ENCODE data around the gene PNRC2.
"Not testable (repeated sequence)": the region's sequence is repeated elsewhere in the genome, so short reads cannot be mapped to it uniquely, and the experiment has no call there.

The PNRC2 gene

DNA sequence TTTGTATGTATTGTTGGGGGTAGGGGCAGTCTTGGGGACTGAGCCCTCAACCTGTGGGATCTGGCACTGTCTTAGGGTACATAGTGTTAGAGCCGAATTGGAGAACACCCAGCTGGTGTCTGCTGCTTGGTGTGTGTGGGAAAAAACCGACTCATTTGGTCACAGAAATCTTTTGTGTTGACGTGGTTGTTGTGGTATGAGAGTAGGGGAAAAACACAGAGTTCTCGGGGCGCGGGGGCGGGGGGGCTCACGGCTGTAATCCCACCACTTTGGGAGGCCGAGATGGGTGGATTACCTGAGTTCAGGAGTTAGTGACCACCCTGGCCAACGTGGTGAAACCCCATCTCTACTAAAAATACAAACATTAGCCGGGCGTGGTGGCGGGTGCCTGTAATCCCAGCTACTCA lies 35.8 kb downstream of the PNRC2 start:
- DNase-seq = no peak

DNA sequence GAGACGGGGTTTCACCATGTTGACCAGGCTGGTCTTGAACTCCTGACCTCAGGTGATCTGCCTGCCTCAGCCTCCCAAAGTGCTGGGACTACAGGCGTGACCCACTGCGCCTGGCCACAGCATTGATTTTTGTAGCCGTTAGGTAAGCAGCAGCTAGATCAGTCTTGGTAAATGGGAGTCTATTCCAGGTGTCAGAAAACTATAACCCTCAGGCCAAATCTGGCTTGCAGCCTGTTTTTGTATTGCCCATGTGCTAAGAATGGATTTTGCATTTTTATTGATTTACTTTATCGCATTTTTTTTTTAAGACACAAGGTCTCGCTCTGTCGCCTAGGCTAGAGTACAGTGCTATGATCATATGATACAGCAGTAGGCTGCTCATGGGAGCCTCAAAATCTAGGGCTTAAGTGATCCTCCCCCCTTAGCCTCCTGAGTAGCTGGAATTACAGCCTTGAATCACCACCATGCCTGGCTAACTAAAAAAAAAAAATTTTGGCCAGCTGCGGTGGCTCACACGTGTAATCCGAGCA lies 37.1 kb downstream of the PNRC2 start:
- no peak for DNase-seq

DNA sequence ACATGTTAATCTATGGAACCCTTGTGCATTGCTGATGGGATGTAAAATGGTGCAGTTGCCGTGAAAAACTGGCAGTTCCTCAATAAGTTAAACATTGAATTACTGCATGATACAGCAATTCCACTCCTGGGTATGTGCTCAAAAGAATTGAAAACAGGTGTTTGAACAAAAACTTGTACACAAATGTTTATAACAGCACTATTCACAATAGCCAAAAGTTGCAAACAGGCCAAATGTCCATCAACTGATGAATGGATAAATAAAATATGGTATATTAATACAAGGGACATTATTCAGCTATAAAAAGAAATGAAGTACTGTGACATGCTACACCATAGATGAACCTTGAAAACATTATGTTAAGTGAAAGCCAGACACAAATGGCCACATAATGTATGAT lies 38.2 kb downstream of the PNRC2 start:
- DNase-seq = no peak

DNA sequence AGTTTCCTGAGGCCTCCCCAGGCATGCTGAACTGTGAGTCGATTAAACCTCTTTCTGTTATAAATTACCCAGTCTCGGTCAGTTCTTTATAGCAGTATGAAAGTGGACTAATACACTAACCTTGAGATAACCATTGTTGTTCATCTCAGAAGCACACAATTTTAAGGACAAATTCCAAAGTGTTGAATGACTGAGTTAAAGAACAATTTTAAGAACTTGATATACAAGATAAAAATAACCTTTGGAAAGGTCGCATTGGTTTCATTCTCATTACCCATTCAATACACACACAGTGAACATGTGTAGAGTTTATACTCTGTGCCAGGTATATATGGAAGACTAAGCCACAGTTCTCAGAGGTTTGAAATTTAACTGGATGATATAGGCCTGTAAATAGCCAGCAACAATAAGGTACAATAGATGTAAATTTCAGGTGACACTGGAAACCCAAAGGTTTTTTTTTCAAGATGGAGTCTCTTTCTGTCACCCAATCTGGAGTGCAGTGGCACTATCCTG lies 39.6 kb downstream of the PNRC2 start:
- DNase-seq = no peak

DNA sequence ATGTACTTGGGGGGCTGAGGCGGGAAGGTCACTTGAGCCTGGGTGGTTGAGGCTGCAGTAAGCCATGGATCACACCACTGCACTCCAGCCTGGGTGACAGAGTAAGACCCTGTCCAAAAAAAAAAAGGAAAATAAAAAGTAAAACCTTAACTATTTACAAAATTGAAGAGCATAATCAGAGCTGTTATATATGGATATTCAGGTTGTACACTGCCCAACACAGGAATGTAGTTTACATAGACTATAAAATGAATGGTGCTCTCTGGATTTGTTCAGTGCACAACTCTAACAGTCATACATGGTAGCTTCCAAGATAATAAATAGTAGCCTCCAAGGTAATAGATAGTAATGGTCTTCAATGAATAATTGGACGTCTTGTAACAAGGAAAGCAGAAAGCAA lies 43.1 kb downstream of the PNRC2 start:
- no peak for DNase-seq

DNA sequence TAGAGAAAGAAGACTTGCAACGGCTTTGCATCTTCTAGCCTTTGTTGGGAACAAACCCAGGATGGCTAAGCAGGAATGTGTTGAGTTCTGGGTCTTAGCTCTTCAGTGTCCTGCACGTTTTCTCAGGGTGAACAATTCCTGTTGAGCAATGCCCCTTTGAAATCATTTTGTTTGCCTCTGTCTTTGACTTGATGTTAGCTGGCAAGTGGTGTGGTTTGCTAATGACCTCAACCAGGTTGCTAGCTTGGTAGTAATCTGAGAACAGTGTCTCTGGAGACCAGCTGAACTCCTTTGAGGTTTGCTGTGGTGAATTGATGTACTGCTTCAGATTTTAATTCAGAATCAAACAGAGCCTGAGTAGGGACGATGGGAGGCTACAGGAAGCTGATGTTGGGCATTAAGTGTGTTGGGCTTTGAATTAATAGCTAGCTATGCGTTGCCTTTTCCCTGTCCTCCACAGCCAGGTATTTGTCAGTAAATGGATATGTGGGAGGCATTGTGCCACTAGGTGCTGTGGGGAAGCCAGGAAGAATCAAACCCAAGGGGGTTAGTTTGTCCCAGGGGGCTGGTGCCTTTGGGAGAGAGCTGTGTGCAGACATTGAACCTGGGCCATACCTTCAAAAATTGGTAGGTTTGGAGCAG lies 43.8 kb downstream of the PNRC2 start:
- DNase-seq = no peak

DNA sequence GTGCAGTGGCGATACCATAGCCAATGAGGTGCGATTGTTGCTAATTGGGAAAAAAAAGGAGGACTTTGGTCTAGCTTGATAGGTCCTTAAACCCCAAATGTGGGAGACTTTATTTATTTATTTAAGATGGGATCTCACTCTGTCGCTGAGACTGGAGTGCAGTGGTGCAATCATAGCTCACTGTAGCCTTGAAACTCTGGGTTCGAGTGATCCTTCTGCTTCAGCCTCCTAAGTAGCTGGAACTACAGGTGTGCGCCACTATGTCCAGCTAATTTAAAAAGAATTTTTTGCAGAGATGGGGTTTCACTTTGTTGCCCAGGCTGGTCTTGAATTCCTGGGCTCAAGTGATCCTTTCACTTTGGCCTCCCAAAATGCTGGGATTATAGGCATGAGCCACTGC lies 44.5 kb downstream of the PNRC2 start:
- no peak for DNase-seq

DNA sequence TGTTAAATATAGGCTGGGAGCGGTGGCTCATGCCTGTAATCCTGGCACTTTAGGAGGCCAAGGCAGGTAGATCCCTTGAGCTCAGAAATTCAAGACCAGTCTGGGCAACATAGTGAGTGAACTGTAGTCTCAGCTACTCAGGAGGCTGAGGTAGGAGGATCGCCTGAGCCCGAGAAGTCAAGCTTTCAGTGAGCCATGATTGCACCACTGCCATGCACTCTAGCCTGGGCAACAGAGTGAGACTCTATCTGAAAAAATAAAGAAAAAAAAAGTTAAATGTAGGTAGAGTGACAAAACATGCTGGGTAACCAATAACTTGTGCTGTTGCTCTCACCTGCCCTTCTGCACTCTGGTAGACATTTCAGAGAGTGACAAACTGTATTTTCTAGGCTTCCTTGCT lies 45.5 kb downstream of the PNRC2 start:
- DNase-seq = no peak

DNA sequence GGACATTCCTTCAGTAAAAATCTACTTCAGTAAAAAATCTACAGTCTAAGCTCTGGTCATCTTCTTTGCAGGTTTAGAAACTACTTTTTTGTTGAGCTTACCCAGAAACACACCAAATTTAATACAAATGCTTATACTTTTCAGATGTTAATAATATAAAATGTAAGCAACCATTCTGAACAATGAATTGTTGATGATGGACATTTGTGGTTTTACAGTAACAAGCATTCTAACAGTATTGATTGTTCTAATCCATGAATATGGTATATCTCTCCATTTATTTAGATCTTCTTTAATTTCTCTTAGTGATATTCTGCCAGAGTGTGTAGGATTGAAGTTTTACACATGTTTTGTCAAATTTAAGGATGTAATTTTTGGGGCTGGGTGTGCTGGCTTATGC lies 47.5 kb downstream of the PNRC2 start:
- no peak for DNase-seq

DNA sequence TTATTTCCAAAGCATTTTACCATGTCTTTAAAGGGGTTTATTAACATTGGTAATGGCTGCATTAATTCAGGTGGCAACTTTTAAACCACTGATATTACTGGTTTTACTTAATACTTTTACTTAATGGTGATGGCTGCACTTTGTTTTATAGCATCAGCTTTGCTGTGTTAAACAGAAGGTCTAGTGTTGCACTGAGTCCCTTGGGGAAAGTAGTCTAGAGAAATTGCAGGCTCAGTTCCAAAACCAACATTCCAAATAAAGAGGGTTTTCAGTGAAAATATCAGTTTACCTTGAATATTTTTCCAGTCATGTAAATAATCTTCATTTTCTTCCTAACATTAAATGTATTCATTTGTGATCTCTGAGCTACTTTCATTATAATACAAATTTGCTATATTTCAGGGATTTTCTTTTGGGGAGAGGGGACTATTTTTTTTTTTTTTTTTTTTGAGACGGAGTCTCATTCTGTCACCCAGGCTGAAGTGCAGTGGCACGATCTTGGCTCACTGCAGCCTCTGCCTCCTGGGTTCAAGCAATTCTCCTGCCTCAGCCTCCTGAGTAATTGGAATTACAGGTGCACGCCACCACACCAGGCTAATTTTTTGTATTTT lies 49.1 kb downstream of the PNRC2 start:
- DNase-seq = not testable (repeated sequence)

DNA sequence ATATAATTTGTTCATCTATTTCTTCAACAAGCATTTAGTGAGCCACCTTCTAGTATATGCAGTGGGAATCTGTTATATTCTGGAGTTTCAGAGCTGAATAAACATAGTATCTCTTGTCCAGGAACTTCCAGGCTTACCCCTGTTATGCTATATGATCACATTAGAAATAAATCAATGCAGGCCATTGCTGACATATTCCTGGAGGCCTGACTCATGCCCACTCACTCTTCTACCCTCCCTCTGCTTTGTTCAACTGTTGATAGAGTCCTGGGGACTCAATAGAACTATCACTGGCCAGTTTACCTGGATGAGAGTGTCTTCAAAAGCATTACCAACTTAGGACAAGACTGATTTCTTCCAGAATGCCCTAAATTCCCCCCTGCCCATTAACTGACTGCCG lies 49.8 kb downstream of the PNRC2 start:
- no peak for DNase-seq

DNA sequence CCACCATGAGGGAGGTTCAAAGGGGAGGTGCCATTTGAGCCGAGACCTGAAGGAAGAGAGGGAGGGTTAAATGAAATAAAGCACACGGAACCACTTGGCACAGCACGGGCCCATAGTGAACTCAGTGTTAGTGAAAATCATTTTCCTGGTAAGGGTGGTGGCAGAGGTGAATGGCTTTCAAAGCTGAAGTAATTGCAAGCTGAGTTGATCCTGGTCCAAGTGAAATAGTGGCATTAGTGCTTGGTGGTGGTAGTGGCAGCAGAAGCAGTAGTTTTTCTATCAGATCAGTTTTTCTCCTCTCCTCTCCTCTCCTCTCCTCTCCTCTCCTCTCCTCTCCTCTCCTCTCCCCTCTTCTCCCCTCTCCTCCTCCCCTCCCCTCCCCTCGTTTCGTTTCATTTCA lies 51.0 kb downstream of the PNRC2 start:
- no peak for DNase-seq

DNA sequence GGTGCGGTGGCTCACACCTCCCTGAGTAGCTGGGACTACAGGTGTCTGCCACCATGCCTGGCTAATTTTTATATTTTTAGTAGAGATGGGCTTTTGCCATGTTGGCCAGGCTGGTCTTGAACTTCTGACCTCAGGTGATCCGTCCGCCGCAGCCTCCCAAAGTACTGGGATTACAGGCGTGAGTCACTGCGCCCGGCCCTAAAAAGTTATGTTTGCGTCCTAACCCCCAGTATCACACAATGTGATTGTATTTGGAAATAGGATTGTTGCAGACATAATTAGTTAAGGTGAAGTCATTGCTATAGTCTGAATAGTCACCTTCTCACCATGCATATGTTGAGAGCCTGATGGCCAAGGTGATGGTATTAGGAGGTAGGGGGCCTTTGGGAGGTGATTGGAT lies 53.2 kb downstream of the PNRC2 start:
- not testable (repeated sequence) for DNase-seq
